SK-N-SH treated with all-trans-retinoic acid at 6 μM for 48 hours (cell line): ENCODE measurements around the gene SLC6A7.

Experiments used
- ATAC-seq: fragments of 200-7000 bp; cut with Tn5 transposase; 3 replicates; pipeline ENCODE4 v1.9.1; 2020; ENCODE audit warnings: mild to moderate bottlenecking, moderate library complexity
- ARNTL ChIP-seq: fragments of 450-650 bp; formaldehyde crosslinking; IDR thresholded peaks from 2 replicates; pipeline ENCODE4 v1.5.0; 2020; ENCODE audit warnings: low read depth, mild to moderate bottlenecking, moderate library complexity, borderline replicate concordance
- BACH2 ChIP-seq: fragments of 250-450 bp; sonication (Bioruptor Pico); IDR thresholded peaks from 2 replicates; pipeline ENCODE4 v1.9.0; 2021; ENCODE audit warnings: mild to moderate bottlenecking, borderline replicate concordance
- CREB5 ChIP-seq: fragments of 250-450 bp; sonication (Bioruptor Pico); IDR thresholded peaks from 2 replicates; pipeline ENCODE4 v1.5.1; 2020; ENCODE audit warnings: low read depth, mild to moderate bottlenecking, moderate library complexity
- CSDC2 ChIP-seq: fragments of 250-450 bp; sonication (Bioruptor Pico); IDR thresholded peaks from 2 replicates; pipeline ENCODE4 v1.5.0; 2020; ENCODE audit warnings: mild to moderate bottlenecking, moderate library complexity
- CSRNP3 ChIP-seq: fragments of 250-450 bp; sonication (Bioruptor Pico); IDR thresholded peaks from 2 replicates; pipeline ENCODE4 v1.5.1; 2021; ENCODE audit warnings: mild to moderate bottlenecking, moderate library complexity
- GLIS3 ChIP-seq: fragments of 250-450 bp; sonication (Bioruptor Pico); IDR thresholded peaks from 2 replicates; pipeline ENCODE4 v1.5.0; 2020; ENCODE audit warnings: mild to moderate bottlenecking, moderate library complexity
- OSR1 ChIP-seq: fragments of 250-450 bp; sonication (Bioruptor Pico); IDR thresholded peaks from 2 replicates; pipeline ENCODE4 v1.8.0; 2022; ENCODE audit warnings: moderate library complexity, mild to moderate bottlenecking, inconsistent platforms
- PATZ1 ChIP-seq: fragments of 250-450 bp; sonication (Bioruptor Pico); IDR thresholded peaks from 2 replicates; pipeline ENCODE4 v1.8.0; 2020; ENCODE audit warnings: mild to moderate bottlenecking, moderate library complexity, borderline replicate concordance
- POU6F1 ChIP-seq: fragments of 250-450 bp; sonication (Bioruptor Pico); IDR thresholded peaks from 2 replicates; pipeline ENCODE4 v1.8.0; 2021; ENCODE audit warnings: low read depth, mild to moderate bottlenecking, moderate library complexity, borderline replicate concordance
- PPARA ChIP-seq: fragments of 250-450 bp; sonication (Bioruptor Pico); IDR thresholded peaks from 2 replicates; pipeline ENCODE4 v1.5.0; 2020; ENCODE audit warnings: mild to moderate bottlenecking, borderline replicate concordance
- RARB ChIP-seq: fragments of 250-450 bp; sonication (Bioruptor Pico); IDR thresholded peaks from 2 replicates; pipeline ENCODE4 v1.8.0; 2021; ENCODE audit warnings: mild to moderate bottlenecking, moderate library complexity
- SNAI2 ChIP-seq: fragments of 250-450 bp; sonication (Bioruptor Pico); IDR thresholded peaks from 2 replicates; pipeline ENCODE4 v1.5.0; 2020; ENCODE audit warnings: mild to moderate bottlenecking, moderate library complexity
- TCF4 ChIP-seq: fragments of 250-450 bp; sonication (Bioruptor Pico); IDR thresholded peaks from 2 replicates; pipeline ENCODE4 v1.8.0; 2021; ENCODE audit warnings: mild to moderate bottlenecking, moderate library complexity, borderline replicate concordance
- TOX ChIP-seq: fragments of 250-450 bp; sonication (Bioruptor Pico); IDR thresholded peaks from 2 replicates; pipeline ENCODE4 v1.8.0; 2021; ENCODE audit warnings: mild to moderate bottlenecking, moderate library complexity, borderline replicate concordance
- ZC3H10 ChIP-seq: fragments of 250-450 bp; sonication (Bioruptor Pico); IDR thresholded peaks from 2 replicates; pipeline ENCODE4 v1.5.1; 2021; ENCODE audit warnings: mild to moderate bottlenecking, moderate library complexity
- ZFP3 ChIP-seq: fragments of 250-450 bp; sonication (Bioruptor Pico); IDR thresholded peaks from 2 replicates; pipeline ENCODE4 v1.5.0; 2020; ENCODE audit warnings: mild to moderate bottlenecking, moderate library complexity
- ZFP30 ChIP-seq: fragments of 450-650 bp; formaldehyde crosslinking; IDR thresholded peaks from 2 replicates; pipeline ENCODE4 v1.5.0; 2022; ENCODE audit warnings: mild to moderate bottlenecking, moderate library complexity
- ZNF565 ChIP-seq: fragments of 450-650 bp; formaldehyde crosslinking; conservative IDR thresholded peaks from 2 replicates; pipeline ENCODE4 v1.5.0; 2020; ENCODE audit warnings: low read depth, mild to moderate bottlenecking, moderate library complexity
- ZNF70 ChIP-seq: fragments of 450-650 bp; formaldehyde crosslinking; IDR thresholded peaks from 2 replicates; pipeline ENCODE4 v1.5.0; 2020; ENCODE audit warnings: mild to moderate bottlenecking, moderate library complexity
- ZNF8 ChIP-seq: fragments of 450-650 bp; formaldehyde crosslinking; IDR thresholded peaks from 2 replicates; pipeline ENCODE4 v1.5.0; 2020; ENCODE audit warnings: mild to moderate bottlenecking, moderate library complexity

The SLC6A7 gene

GRCh38 chr5:150214289-150214688, 24.4 kb downstream of the SLC6A7 start:
- no peak for ATAC-seq
- TF ChIP-seq SNAI2 (no peak), ZFP30 (CRISPR knock-in tag) (no peak), GLIS3 (CRISPR knock-in tag) (no peak), RARB (CRISPR knock-in tag) (no peak), ZNF565 (CRISPR knock-in tag) (no peak), TOX (no peak), BACH2 (CRISPR knock-in tag) (no peak), CSDC2 (CRISPR knock-in tag) (no peak)
- TF ChIP-seq, all 23 proteins: peak for 0

- ATAC-seq, result no peak
- TF ChIP-seq ZC3H10 (CRISPR knock-in tag), result no peak
- no peak for TF ChIP-seq CSRNP3 (CRISPR knock-in tag)
- TF ChIP-seq CREB5 (CRISPR knock-in tag), result no peak
- no peak for TF ChIP-seq PPARA
- no peak for TF ChIP-seq ZNF565 (CRISPR knock-in tag)
- no peak for TF ChIP-seq ZFP3 (CRISPR knock-in tag)
- no peak for TF ChIP-seq TCF4 (CRISPR knock-in tag)
- TF ChIP-seq SNAI2, result no peak
- TF ChIP-seq BACH2 (CRISPR knock-in tag), result no peak
- TF ChIP-seq OSR1 (CRISPR knock-in tag), result no peak
- TF ChIP-seq ZFP30 (CRISPR knock-in tag), result no peak
These were observed 26.4 kb downstream of the SLC6A7 start for GRCh38 chr5:150215979-150216944.

- no peak for TF ChIP-seq GLIS3 (CRISPR knock-in tag)
- TF ChIP-seq ZNF565 (CRISPR knock-in tag), result no peak
- TF ChIP-seq TCF4 (CRISPR knock-in tag), result no peak
- TF ChIP-seq BACH2 (CRISPR knock-in tag), result no peak
- no peak for TF ChIP-seq ZNF70 (CRISPR knock-in tag)
- no peak for TF ChIP-seq PATZ1 (CRISPR knock-in tag)
- no peak for TF ChIP-seq POU6F1 (CRISPR knock-in tag)
- TF ChIP-seq PPARA, result no peak
- TF ChIP-seq TOX, result no peak
- no peak for TF ChIP-seq ZNF8 (CRISPR knock-in tag)
- no peak for TF ChIP-seq CREB5 (CRISPR knock-in tag)
- no peak for TF ChIP-seq ARNTL (CRISPR knock-in tag)
- TF ChIP-seq SNAI2, result no peak
- TF ChIP-seq RARB (CRISPR knock-in tag), result no peak
- no peak for TF ChIP-seq OSR1 (CRISPR knock-in tag)
- no peak for TF ChIP-seq CSDC2 (CRISPR knock-in tag)
- TF ChIP-seq ZFP3 (CRISPR knock-in tag), result no peak
- no peak for TF ChIP-seq ZFP30 (CRISPR knock-in tag)
- TF ChIP-seq, all 23 proteins: peak for 0
- no peak for ATAC-seq
These were observed 27.2 kb downstream of the SLC6A7 start for GRCh38 chr5:150217038-150217437.
